ENCODE data around the gene PLSCR1.

Gene PLSCR1

DNA sequence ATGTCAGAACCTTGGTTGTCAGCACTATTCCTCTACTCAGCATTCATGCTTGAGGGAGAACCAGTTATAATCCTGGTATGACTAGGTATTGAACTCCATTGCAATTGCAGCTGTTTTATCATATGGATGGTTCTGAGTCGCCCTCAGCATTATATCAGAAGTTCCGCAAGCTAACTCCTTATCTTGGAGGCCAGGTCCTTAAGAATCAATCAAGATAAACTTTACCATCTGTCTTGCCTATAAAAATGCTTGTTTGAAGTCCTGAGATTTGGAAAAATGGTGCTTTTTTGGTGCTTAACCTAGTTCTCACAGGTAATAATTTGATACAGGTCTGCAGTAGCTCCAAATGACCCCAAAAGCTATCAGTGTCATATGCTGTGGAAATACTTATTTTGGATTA is 16.3 kb upstream of the PLSCR1 start:
- H3K4me3 ChIP-seq (ENCODE audit: low read length) = no peak overlapping the region
- no peak for TF ChIP-seq ZNF274 (IDR thresholded peaks at IDR 0.05; ENCODE audit: low read depth, low read length)

DNA sequence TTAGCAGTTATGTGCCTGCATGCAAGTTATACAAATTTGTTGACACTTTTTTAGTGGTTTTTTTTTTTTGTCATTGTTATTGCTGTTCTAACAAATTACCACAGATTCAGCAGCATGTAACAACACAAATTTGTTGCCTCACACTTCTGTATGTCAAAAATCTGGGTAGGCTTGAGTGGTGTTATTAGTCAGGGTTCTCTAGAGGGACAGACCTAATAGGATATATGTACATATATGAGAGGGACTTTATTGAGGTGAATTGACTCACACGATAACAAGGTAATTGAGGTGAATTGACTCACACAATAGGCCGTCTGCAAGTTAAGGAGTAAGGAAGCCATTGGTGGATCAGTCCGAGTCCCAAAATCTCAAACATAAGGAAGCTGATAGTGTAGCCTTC is 15.0 kb upstream of the PLSCR1 start:
- no peak for TF ChIP-seq ZNF274 (IDR thresholded peaks at IDR 0.05; ENCODE audit: low read depth, low read length)
- no peak overlapping the region for H3K4me3 ChIP-seq (ENCODE audit: low read length)

GRCh38 chr3:146558781-146559180 is 14.4 kb upstream of the PLSCR1 start:
- no peak overlapping the region for H3K4me3 ChIP-seq (ENCODE audit: low read length)
- TF ChIP-seq ZNF274 (IDR thresholded peaks at IDR 0.05; ENCODE audit: low read depth, low read length) = no peak

GRCh38 chr3:146557745-146558144 is 13.3 kb upstream of the PLSCR1 start:
- no peak for TF ChIP-seq ZNF274 (IDR thresholded peaks at IDR 0.05; ENCODE audit: low read depth, low read length)
- H3K4me3 ChIP-seq (ENCODE audit: low read length) = no peak overlapping the region

- no peak for TF ChIP-seq ZNF274 (IDR thresholded peaks at IDR 0.05; ENCODE audit: low read depth, low read length)
- no peak overlapping the region for H3K4me3 ChIP-seq (ENCODE audit: low read length)
Observed at GRCh38 chr3:146555311-146555710, 10.9 kb upstream of the PLSCR1 start.

DNA sequence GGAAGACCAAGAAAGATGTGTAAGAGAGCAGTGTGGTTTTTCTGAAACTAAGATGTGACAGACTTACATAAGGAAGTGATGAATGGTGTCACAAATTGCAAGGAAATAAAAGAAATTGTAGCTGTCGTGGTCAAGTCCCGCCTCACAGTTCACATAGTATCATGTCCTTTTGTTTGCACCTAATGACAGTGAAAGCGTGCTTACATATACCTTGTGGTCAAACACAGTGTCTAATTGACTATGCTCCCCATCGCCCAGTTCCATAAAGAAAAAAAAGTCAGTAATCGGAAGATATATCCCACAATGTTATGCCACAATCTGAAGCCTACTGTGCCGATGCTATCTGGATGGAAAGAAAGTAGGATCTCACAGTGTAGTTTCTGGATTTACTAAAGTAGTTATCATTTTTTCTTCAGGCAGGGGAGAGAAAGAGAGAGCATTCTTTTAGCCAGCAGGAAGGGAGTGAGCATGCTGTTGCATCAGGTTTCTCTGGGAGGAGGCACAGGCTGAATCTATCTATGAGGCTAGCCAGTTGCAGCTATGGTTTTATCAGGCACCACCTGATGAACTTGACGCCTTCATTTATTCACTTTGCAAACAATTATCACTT is 9.8 kb upstream of the PLSCR1 start:
- TF ChIP-seq ZNF274 (IDR thresholded peaks at IDR 0.05; ENCODE audit: low read depth, low read length) = no peak
- no peak overlapping the region for H3K4me3 ChIP-seq (ENCODE audit: low read length)

GRCh38 chr3:146550743-146551510 is 6.5 kb upstream of the PLSCR1 start:
- no peak for TF ChIP-seq ZNF274 (IDR thresholded peaks at IDR 0.05; ENCODE audit: low read depth, low read length)
- no peak overlapping the region for H3K4me3 ChIP-seq (ENCODE audit: low read length)

DNA sequence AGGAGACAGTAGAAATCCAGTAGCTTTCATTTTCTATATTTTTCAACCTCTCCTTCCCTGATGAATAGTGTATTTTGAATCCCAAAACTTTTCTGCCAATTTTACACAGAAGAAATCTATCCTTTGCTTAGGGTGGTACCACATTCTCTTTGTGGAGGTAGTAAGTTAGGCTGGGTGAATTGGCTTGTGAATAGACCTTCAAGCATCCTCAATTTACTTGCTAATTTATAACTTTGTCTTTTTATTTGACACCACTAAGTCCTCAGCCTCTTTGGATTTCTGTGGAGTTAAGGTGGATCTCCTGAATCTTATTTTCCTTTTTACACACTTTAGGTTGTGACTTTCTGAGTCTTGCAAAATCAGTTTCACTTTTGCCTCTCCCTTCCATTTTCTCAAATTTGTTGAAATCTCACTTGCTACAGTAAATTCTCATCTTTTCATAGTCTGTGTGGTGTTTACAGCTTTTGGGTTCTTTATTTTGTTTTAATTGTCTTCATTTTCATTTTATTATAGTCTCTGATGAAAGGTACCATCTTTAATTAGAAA is 5.7 kb upstream of the PLSCR1 start:
- TF ChIP-seq ZNF274 (IDR thresholded peaks at IDR 0.05; ENCODE audit: low read depth, low read length) = no peak
- H3K4me3 ChIP-seq (ENCODE audit: low read length) = no peak overlapping the region

GRCh38 chr3:146547235-146547835 is 2.9 kb upstream of the PLSCR1 start:
- TF ChIP-seq ZNF274 (IDR thresholded peaks at IDR 0.05; ENCODE audit: low read depth, low read length) = no peak
- H3K4me3 ChIP-seq (ENCODE audit: low read length) = no peak overlapping the region

DNA sequence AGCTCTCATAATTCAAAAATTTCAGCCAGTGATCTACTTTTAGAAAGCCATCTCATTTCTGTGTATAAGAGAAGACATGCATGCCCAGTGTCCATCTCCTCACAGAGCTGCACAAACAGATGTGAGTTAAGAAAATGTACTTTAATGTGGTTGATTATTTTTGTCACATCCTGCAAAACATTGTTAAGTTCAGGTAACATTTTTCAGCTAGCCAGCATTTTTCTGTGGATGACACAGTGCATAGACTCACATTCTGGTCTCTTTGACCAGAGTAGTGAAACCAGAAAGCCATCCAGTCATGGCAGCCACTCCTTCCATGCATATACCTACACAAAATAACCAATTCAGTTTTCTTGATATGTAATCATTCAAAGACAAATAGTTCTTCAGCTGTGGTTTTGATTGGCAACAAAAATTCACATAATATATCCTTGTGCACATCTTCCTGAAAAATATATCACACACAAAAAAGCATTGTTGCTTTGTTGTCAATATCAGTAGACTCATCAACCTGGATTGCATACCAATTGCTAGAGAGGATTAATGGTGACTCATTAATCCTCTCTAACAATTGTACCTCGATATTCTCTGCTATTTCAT is 2.1 kb upstream of the PLSCR1 start:
- H3K4me3 ChIP-seq (ENCODE audit: low read length) = no peak overlapping the region
- TF ChIP-seq ZNF274 (IDR thresholded peaks at IDR 0.05; ENCODE audit: low read depth, low read length) = no peak

- no peak for TF ChIP-seq ZNF274 (IDR thresholded peaks at IDR 0.05; ENCODE audit: low read depth, low read length)
Observed at GRCh38 chr3:146544929-146545528, 622 bp upstream of the PLSCR1 start.

DNA sequence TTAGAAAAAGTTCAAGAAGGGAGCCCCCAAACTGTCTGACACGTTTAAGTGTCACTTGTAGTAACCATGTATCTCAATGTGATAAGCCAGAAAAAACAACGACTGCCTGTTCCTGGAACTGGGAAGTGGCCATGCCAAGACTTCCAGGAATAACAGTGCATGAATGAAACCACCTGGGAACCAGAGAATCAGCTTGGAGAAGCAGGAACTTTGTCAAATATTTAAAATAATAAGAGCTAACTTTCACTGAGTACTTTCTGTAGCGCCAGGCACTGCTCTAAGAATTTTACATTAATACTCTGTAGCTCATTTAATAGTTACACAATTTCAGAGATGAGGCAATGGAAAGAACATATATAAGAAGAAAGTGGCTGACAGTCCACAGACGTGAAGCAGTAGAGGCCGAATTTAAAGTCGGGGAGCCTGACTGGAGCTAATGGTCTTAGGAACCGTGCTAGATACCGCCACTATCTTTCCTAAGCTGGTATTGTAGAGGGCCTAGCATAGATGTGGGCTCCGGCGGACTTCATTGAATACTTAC is 876 bp downstream of the PLSCR1 start:
- no peak for TF ChIP-seq ZNF274 (IDR thresholded peaks at IDR 0.05; ENCODE audit: low read depth, low read length)
- H3K4me3 ChIP-seq (ENCODE audit: low read length) = peak overlapping the region; percentile 85

More at GRCh38 chr3:146544929-146545528, 622 bp upstream of the PLSCR1 start:
- H3K4me3 ChIP-seq (ENCODE audit: low read length) = peak overlapping the region; percentile 85

DNA sequence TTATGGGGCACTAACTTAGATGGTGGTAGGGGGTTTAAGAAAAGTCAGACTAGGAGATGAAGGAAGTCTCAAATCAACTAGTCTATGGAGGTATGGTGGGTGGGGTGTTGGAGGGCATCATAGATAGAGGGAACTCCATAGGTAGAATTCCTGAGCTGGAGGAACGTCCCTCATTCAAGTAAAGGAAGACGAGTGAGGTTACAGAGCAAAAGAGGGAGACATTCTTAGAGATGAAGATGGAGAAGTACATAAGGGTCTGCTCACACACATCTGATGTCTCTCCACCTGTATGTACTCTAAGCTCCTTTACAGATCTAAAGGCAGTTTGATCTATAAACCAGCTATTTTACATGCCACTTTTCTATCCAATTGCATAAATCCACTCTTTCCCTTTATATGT is 1.4 kb downstream of the PLSCR1 start:
- no peak for TF ChIP-seq ZNF274 (IDR thresholded peaks at IDR 0.05; ENCODE audit: low read depth, low read length)
- peak overlapping the region; percentile 85 for H3K4me3 ChIP-seq (ENCODE audit: low read length)

- TF ChIP-seq ZNF274 (IDR thresholded peaks at IDR 0.05; ENCODE audit: low read depth, low read length) = no peak
- H3K4me3 ChIP-seq (ENCODE audit: low read length) = peak overlapping the region; percentile 85
Observed at GRCh38 chr3:146542179-146542578, 2.2 kb downstream of the PLSCR1 start.

Data from GM08714 (cell line).